Nephron progenitor cell (in vitro differentiated cells): ENCODE data around the gene CDHR5.

Source experiments
- DNase-seq: peaks from one replicate; pipeline ENCODE4 v3.0.0; 2021
- H3K27ac Mint-ChIP-seq: 2 replicates; pipeline ENCODE4 v1.8.0; 2021; ENCODE audit warnings: mild to moderate bottlenecking, moderate library complexity, mixed read lengths
- H3K27me3 Mint-ChIP-seq: 2 replicates; pipeline ENCODE4 v1.8.0; 2021; ENCODE audit warnings: mild to moderate bottlenecking, low read depth, mixed read lengths; ENCODE audit not compliant: poor library complexity
- H3K36me3 Mint-ChIP-seq: 2 replicates; pipeline ENCODE4 v1.8.0; 2021; ENCODE audit warnings: low read depth, mixed read lengths
- H3K4me1 Mint-ChIP-seq: 2 replicates; pipeline ENCODE4 v1.8.0; 2021; ENCODE audit warnings: mixed read lengths
- H3K4me3 Mint-ChIP-seq: 2 replicates; pipeline ENCODE4 v1.8.0; 2021; ENCODE audit warnings: mild to moderate bottlenecking, moderate library complexity, mixed read lengths
- H3K9me3 Mint-ChIP-seq: 2 replicates; pipeline ENCODE4 v1.8.0; 2021; ENCODE audit warnings: mild to moderate bottlenecking, moderate library complexity, mixed read lengths
- TF ChIP-seq, protein P1 (sequence below): fragments of 200-600 bp; sonication (generic); IDR thresholded peaks from 2 replicates; pipeline ENCODE4 v1.5.0; 2021; ENCODE audit warnings: antibody characterized with exemption

CDHR5 gene

GRCh38 chr11:640021-640706 is 15.4 kb upstream of the CDHR5 start:
- H3K36me3 Mint-ChIP-seq = peaks cover 3% of the 10 kb centered on the region
- peaks cover 50% of the 10 kb centered on the region for H3K27me3 Mint-ChIP-seq
- H3K9me3 Mint-ChIP-seq = no peaks in the 10 kb centered on the region
- peak overlapping the region; percentile 61 for H3K4me3 Mint-ChIP-seq
- no peak for DNase-seq
- no peak overlapping the region for H3K27ac Mint-ChIP-seq
- H3K4me1 Mint-ChIP-seq = peaks cover 29% of the 10 kb centered on the region
- TF ChIP-seq, protein P1, sequence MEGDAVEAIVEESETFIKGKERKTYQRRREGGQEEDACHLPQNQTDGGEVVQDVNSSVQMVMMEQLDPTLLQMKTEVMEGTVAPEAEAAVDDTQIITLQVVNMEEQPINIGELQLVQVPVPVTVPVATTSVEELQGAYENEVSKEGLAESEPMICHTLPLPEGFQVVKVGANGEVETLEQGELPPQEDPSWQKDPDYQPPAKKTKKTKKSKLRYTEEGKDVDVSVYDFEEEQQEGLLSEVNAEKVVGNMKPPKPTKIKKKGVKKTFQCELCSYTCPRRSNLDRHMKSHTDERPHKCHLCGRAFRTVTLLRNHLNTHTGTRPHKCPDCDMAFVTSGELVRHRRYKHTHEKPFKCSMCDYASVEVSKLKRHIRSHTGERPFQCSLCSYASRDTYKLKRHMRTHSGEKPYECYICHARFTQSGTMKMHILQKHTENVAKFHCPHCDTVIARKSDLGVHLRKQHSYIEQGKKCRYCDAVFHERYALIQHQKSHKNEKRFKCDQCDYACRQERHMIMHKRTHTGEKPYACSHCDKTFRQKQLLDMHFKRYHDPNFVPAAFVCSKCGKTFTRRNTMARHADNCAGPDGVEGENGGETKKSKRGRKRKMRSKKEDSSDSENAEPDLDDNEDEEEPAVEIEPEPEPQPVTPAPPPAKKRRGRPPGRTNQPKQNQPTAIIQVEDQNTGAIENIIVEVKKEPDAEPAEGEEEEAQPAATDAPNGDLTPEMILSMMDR = no peak

GRCh38 chr11:639332-639955 is 14.7 kb upstream of the CDHR5 start:
- H3K4me1 Mint-ChIP-seq = peaks cover 29% of the 10 kb centered on the region
- no peaks in the 10 kb centered on the region for H3K9me3 Mint-ChIP-seq
- peak overlapping the region; percentile 77 for H3K4me3 Mint-ChIP-seq
- H3K27ac Mint-ChIP-seq = no peak overlapping the region
- peaks cover 57% of the 10 kb centered on the region for H3K27me3 Mint-ChIP-seq
- TF ChIP-seq, protein P1 = no peak
- DNase-seq = peak; percentile 42
- peaks cover 8% of the 10 kb centered on the region for H3K36me3 Mint-ChIP-seq

- no peak overlapping the region for H3K27ac Mint-ChIP-seq
- DNase-seq = peak; percentile 47
Observed at GRCh38 chr11:638631-639331, 14.0 kb upstream of the CDHR5 start.

DNA sequence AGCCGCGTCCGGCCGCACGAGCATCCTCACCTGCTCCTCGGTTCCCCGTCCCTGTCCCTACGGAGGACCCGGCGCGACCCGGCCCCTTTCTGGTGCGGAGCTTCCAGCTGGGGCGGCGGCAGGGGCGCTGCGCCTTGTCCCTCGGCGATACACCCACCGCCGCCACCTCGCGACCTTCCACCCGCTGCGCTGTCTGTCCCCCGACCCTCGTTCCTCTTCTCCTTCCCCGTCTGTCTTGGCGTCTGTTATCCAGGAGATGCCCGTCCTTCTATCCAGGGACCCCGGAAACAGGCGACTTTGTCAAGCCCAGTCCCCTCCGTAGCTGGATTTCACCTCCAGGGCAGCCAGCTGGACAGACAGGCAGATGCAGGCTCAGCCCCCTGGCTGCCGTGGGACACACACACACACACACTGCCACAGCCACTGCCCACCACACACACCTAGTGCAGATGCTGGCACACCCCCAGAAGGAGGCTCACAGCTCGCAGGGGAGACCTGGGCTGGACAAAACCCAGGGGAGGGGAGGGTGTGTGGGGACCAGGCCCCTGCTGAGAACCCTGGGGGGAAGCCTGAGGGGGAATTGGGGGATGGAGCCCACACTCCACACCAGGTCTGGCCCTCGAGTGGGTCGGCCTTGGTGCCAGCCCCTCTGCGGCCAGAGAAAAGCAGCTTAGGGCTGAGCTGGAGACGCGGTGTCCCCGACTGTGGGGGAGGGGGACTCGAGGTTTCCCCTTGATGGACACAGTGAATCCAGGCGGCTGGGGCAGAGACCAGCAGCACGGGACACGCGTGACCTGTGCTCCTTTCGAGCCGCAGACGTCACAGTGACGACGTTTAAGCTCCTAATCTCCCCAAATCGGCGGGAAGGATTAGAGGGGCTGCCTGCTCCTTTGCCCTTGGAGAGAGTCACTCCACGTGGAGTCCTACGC is 13.1 kb upstream of the CDHR5 start:
- DNase-seq = no peak
- Mint-ChIP-seq H3K4me3 (peak overlapping the region; percentile 83), H3K36me3 (peaks cover 12% of the 10 kb centered on the region), H3K9me3 (no peaks in the 10 kb centered on the region), H3K27ac (no peak overlapping the region), H3K27me3 (peaks cover 66% of the 10 kb centered on the region), H3K4me1 (peaks cover 29% of the 10 kb centered on the region)
- TF ChIP-seq, protein P1 = no peak

More at GRCh38 chr11:638631-639331, 14.0 kb upstream of the CDHR5 start:
- TF ChIP-seq, protein P1 = no peak
- Mint-ChIP-seq H3K27me3 (peaks cover 64% of the 10 kb centered on the region), H3K4me3 (peak overlapping the region; percentile 77), H3K9me3 (no peaks in the 10 kb centered on the region), H3K4me1 (peaks cover 29% of the 10 kb centered on the region), H3K36me3 (peaks cover 9% of the 10 kb centered on the region)

DNA sequence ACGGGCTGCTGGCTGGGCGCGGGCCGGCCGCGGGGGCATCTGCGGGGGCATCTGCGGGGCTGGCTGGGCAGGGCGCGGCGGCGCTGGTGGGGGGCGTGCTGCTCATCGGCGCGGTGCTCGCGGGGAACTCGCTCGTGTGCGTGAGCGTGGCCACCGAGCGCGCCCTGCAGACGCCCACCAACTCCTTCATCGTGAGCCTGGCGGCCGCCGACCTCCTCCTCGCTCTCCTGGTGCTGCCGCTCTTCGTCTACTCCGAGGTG is 12.5 kb upstream of the CDHR5 start:
- DNase-seq = no peak
- TF ChIP-seq, protein P1 = no peak
- no peak overlapping the region for H3K27ac Mint-ChIP-seq
- peaks cover 18% of the 10 kb centered on the region for H3K36me3 Mint-ChIP-seq
- H3K9me3 Mint-ChIP-seq = no peaks in the 10 kb centered on the region
- peak overlapping the region; percentile 83 for H3K4me3 Mint-ChIP-seq
- peaks cover 69% of the 10 kb centered on the region for H3K27me3 Mint-ChIP-seq
- peaks cover 29% of the 10 kb centered on the region for H3K4me1 Mint-ChIP-seq
